NCI-H187 (cell line): ENCODE data around the gene C5AR1.
A peak's percentile ranks its signal among the peaks of the same experiment; 100 is the strongest.
"Not testable (repeated sequence)": the region's sequence is repeated elsewhere in the genome, so short reads cannot be mapped to it uniquely, and the experiment has no call there.

Experiments
- DNase-seq, 2 experiments: peaks; one replicate each; lab custom pipeline; 2025; lab: John Stamatoyannopoulos, UW

Gene C5AR1

GRCh38 chr19:47331931-47332547 is 22.4 kb downstream of the C5AR1 start, which contains the start of gene C5AR2:
TSS of gene C5AR2 (plus strand) at chr19:47332175. CDS start at chr19:47340800, 8,625 bp downstream.
- DNase-seq = no peak

- not testable (repeated sequence) for DNase-seq
These were observed 27.4 kb downstream of the C5AR1 start for GRCh38 chr19:47336765-47337718.

GRCh38 chr19:47339196-47339880 is 29.7 kb downstream of the C5AR1 start:
- no peak for DNase-seq

DNA sequence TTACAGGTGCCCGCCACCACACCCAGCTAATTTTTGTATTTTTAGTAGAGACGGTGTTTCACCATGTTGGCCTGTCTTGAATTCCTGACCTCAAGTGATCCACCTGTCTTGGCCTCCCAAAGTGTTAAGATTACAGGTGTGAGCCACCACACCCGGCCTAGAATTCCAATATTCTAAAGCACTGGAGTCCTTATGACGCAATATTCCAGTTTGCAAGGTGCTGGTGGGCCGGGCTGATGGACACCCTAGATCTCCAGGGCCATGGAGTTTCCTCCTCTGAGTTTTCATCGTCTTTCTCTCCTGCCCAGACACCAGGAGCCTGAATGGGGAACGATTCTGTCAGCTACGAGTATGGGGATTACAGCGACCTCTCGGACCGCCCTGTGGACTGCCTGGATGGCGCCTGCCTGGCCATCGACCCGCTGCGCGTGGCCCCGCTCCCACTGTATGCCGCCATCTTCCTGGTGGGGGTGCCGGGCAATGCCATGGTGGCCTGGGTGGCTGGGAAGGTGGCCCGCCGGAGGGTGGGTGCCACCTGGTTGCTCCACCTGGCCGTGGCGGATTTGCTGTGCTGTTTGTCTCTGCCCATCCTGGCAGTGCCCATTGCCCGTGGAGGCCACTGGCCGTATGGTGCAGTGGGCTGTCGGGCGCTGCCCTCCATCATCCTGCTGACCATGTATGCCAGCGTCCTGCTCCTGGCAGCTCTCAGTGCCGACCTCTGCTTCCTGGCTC is 31.0 kb downstream of the C5AR1 start:
- no peak for DNase-seq

GRCh38 chr19:47341734-47342133 is 32.1 kb downstream of the C5AR1 start:
- DNase-seq = no peak

- no peak for DNase-seq
These were observed 33.6 kb downstream of the C5AR1 start for GRCh38 chr19:47343194-47343802.

GRCh38 chr19:47344425-47344824 is 34.8 kb downstream of the C5AR1 start:
- DNase-seq = no peak

DNA sequence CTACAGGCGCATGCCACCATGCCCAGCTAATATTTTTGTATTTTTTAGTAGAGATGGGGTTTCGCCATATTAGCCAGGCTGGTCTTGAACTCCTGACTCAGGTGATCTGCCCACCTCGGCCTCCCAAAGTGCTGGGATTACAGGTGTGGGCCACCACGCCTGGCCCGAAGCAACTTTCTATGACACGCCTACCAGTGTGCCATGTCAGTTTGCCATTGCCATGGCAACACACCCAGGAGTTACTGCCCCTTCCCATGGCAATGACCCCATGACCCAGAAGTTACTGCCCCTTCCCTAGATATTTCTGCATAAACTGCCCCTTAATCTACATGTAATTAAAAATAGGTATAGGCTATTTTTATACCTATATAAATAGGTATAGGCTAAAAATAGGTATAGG is 36.4 kb downstream of the C5AR1 start:
- not testable (repeated sequence) for DNase-seq

- peak; percentile 98 to 99 for DNase-seq
These were observed 39.4 kb downstream of the C5AR1 start, which contains the start of gene DHX34 for GRCh38 chr19:47348819-47349795. TSS of gene DHX34 (plus strand) at chr19:47349315. CDS start at chr19:47353031, 3,716 bp downstream.

- no peak for DNase-seq
These were observed 41.0 kb downstream of the C5AR1 start for GRCh38 chr19:47350630-47351029.

GRCh38 chr19:47351548-47351947 is 41.9 kb downstream of the C5AR1 start:
- no peak for DNase-seq

- no peak for DNase-seq
These were observed 42.4 kb downstream of the C5AR1 start for GRCh38 chr19:47352095-47352494.

DNA sequence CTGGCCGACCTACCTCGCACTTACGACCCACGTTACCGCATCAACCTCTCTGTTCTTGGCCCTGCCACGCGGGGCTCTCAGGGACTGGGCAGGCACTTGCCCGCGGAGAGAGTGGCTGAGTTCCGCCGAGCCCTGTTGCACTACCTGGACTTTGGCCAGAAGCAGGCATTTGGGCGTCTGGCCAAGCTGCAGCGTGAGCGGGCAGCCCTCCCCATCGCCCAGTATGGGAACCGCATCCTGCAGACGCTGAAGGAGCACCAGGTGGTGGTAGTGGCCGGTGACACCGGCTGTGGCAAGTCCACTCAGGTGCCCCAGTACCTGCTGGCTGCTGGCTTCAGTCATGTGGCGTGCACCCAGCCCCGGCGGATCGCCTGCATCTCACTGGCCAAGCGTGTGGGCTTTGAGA is 43.6 kb downstream of the C5AR1 start:
- DNase-seq = no peak

GRCh38 chr19:47356900-47357299 is 47.2 kb downstream of the C5AR1 start:
- DNase-seq = no peak

DNA sequence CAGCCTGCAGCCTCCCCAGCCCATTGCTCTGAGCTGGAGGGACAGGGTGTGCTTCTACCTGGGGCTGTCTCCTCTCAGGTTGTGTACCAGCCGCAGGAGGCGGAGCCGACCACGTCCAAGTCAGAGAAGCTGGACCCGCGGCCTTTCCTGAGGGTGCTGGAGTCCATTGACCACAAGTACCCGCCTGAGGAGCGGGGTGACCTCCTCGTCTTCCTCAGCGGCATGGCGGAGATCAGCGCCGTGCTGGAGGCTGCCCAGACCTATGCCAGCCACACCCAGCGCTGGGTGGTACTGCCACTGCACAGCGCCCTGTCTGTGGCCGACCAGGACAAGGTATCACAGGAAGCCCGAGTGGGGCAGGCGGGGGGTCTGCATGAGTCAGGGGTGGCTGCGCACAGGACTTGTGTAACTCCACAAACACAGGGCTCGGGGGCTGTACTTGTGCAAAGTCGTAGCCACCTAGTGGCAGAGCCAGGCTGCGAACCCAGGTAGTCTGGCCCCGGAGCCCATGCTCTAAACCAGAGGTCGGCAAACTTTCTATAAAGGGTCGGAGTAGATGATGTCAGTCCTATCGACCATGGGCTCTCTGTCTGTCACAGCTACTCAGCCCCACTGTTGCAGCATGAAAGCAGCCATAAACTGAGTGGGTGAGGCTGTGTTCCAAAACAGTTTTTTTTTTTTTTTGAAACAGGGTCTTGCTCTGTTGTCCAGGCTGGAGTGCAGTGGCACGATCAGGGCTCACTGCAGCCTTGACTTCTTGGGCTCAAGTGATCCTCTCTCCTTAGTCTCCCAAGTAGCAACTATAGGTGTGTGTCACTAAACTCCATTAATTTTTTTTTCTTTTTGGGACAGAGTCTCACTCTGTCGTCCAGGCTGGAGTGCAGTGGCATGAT is 48.4 kb downstream of the C5AR1 start:
- DNase-seq = no peak

DNA sequence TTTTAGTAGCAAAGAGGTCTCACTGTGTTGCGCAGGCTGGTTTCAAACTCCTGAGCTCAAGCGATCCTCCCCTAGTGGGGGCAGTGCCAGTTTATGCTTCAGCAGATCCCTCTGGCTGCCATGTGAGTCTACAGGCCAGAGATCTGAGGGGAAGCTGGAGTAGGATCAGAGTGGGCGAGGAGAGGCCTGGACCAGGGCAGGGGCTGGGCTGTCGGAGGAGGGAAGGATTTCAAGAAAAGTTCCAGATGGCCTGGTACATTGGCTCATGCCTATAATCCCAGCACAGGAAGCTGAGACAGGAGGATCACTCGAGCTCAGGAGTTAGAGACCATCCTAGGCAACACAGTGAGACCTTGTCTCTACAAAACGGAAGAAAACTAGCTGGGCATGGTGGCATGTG is 49.3 kb downstream of the C5AR1 start:
- DNase-seq = no peak

GRCh38 chr19:47362321-47362720 is 52.7 kb downstream of the C5AR1 start:
- no peak for DNase-seq

DNA sequence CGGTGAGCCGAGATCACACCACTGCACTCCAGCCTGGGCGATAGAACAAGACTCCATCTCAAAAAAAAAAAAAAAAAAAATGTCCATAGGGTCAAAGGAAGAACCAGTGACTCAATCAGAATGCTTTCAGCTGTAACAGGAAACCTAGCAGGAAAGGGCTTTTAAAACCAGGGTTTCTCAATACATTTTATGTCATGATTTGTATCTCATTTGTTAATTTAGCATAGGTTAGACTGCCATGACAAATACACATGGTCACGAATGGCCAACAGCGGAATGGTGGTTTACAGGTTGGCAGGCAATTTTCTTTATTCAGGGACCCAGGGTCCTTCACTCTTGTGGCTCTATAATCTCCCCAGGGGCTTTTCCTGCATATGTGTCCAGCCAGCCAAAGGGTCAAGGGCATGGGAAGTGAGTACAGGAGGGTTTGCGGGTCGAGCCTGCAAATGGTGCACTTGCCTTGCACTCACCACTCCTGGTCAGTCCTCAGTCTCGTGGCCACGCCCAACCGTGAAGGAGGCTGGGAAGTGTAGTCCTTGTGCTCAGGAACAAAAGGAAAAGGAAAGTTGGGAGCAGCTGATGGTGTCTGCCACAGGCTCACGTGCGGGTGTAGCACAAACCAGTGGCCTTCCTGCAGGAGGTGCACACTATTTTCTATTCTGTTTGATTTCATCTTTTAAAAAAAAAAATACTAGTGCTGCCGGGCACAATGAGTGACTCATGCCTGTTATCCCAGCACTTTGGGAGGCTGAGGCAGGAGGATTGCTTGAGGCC is 54.3 kb downstream of the C5AR1 start:
- DNase-seq = no peak
